A549 (cell line): ENCODE data around the gene ELF5. TPM values are rescaled to one million over a fixed set of nuclear protein-coding genes. Genes with fewer than 3 reads are reported as not detected.

ENCODE experiments used
- ATAC-seq, 2 experiments: fragments of 200-7000 bp in 1 of 2; fragments of >200 bp in 1 of 2; cut with Nextera tagmentation in 1 of 2; cut with Tn5 transposase in 1 of 2; 3 replicates each; pipeline versions ENCODE4 v1.8.0 to v1.9.1; 2018 to 2020; ENCODE audit warnings: mild to moderate bottlenecking in 1 of 2, moderate library complexity in 1 of 2
- CTCF ChIA-PET: fragments of 300-600 bp; sonication (Branson Sonifier 250); formaldehyde crosslinking; extraction: SDS; loops from one replicate; lab custom pipeline; 2021; ENCODE audit warnings: antibody characterized with exemption, inconsistent platforms; lab: Yijun Ruan, JAX
- POLR2A ChIA-PET: fragments of 350-600 bp; formaldehyde crosslinking; extraction: SDS; loops from one replicate; lab custom pipeline; 2021; ENCODE audit warnings: antibody characterized with exemption, inconsistent platforms; lab: Yijun Ruan, JAX
- DNase-seq, 2 experiments: peaks; one replicate each; pipeline versions ENCODE4 v3.0.0 to v3.0.0-alpha.2; 2011 to 2016; ENCODE audit warnings: low read depth in 1 of 2, low spot score in 1 of 2
- FAIRE-seq: peaks from 2 replicates; lab custom pipeline; 2011; peaks lifted over from hg19 to GRCh38; lab: Jason Lieb, UNC
- H3K27ac ChIP-seq, 2 experiments: fragments of >200 bp; sonication (Bioruptor Twin); formaldehyde crosslinking; 3 replicates each; pipeline ENCODE4 v1.5.1; 2016 to 2017
- H3K4me1 ChIP-seq: fragments of >200 bp; sonication (Bioruptor Twin); formaldehyde crosslinking; 3 replicates; pipeline ENCODE4 v1.6.1; 2016
- H3K4me2 ChIP-seq: fragments of >200 bp; sonication (Bioruptor Twin); formaldehyde crosslinking; 3 replicates; pipeline ENCODE4 v1.6.1; 2016
- H3K4me3 ChIP-seq: fragments of >200 bp; sonication (Bioruptor Twin); formaldehyde crosslinking; 3 replicates; pipeline ENCODE4 v1.5.1; 2016
- H3K9me3 ChIP-seq: fragments of >200 bp; sonication (Bioruptor Twin); formaldehyde crosslinking; 3 replicates; pipeline ENCODE4 v1.6.1; 2016
- BCL3 ChIP-seq: fragments of >200 bp; sonication (Bioruptor Twin); formaldehyde crosslinking; IDR thresholded peaks from 3 replicates; pipeline ENCODE4 v1.6.1; 2016
- BHLHE40 ChIP-seq: IDR thresholded peaks from 2 replicates; pipeline ENCODE4 v1.6.1; 2012; ENCODE audit warnings: low read depth, low read length, inconsistent platforms
- CBX2 ChIP-seq: fragments of 200-600 bp; sonication (generic); IDR thresholded peaks from 2 replicates; pipeline ENCODE4 v1.6.1; 2016; ENCODE audit warnings: low read depth, mild to moderate bottlenecking, borderline replicate concordance
- CEBPB ChIP-seq, 2 experiments: fragments of >200 bp in 1 of 2; sonication (Bioruptor Twin) in 1 of 2; formaldehyde crosslinking in 1 of 2; IDR thresholded peaks; 2 replicates each; pipeline ENCODE4 v1.6.1; 2012 to 2016
- CHD2 ChIP-seq: fragments of 150-350 bp; IDR thresholded peaks from 2 replicates; pipeline ENCODE4 v1.6.1; 2014; ENCODE audit warnings: low read length; ENCODE audit not compliant: partially characterized antibody
- CHD4 ChIP-seq: fragments of 200-600 bp; sonication (generic); IDR thresholded peaks from 2 replicates; pipeline ENCODE4 v1.6.1; 2016; ENCODE audit warnings: antibody characterized with exemption, mild to moderate bottlenecking, borderline replicate concordance
- EHF ChIP-seq: fragments of 250-450 bp; sonication (Bioruptor Pico); IDR thresholded peaks from 2 replicates; pipeline ENCODE4 v1.5.0; 2020; ENCODE audit warnings: mild to moderate bottlenecking
- EP300 ChIP-seq, 2 experiments: fragments of >200 bp; sonication (Bioruptor Twin); formaldehyde crosslinking; IDR thresholded peaks; 2 replicates in 1 of 2; 3 replicates in 1 of 2; pipeline ENCODE4 v1.6.1; 2016 to 2017
- ESRRA ChIP-seq: fragments of 150-350 bp; IDR thresholded peaks from 2 replicates; pipeline ENCODE4 v1.6.1; 2014; ENCODE audit warnings: mild to moderate bottlenecking, low read length, borderline replicate concordance
- FOSB ChIP-seq: fragments of 250-450 bp; sonication (Bioruptor Pico); IDR thresholded peaks from 2 replicates; pipeline ENCODE4 v1.5.0; 2020; ENCODE audit warnings: mild to moderate bottlenecking, moderate library complexity
- FOSL2 ChIP-seq, 2 experiments: fragments of 450-650 bp in 1 of 2; fragments of >200 bp in 1 of 2; sonication (Bioruptor Twin) in 1 of 2; formaldehyde crosslinking; IDR thresholded peaks; 2 replicates each; pipeline versions ENCODE4 v1.5.0 to v1.6.1; 2016 to 2020; ENCODE audit warnings: mild to moderate bottlenecking in 1 of 2, moderate library complexity in 1 of 2
- FOXS1 ChIP-seq: fragments of 250-450 bp; sonication (Bioruptor Pico); IDR thresholded peaks from 2 replicates; pipeline ENCODE4 v1.5.0; 2020; ENCODE audit warnings: mild to moderate bottlenecking, moderate library complexity
- GATA3 ChIP-seq: IDR thresholded peaks from 2 replicates; pipeline ENCODE4 v1.6.1; 2012; ENCODE audit warnings: borderline replicate concordance
- HOXB13 ChIP-seq: fragments of 250-450 bp; sonication (Bioruptor Pico); IDR thresholded peaks from 2 replicates; pipeline ENCODE4 v1.5.0; 2020; ENCODE audit warnings: low read depth, mild to moderate bottlenecking, moderate library complexity
- JUNB ChIP-seq: fragments of >200 bp; sonication (Bioruptor Twin); formaldehyde crosslinking; IDR thresholded peaks from 2 replicates; pipeline ENCODE4 v1.6.1; 2016
- KDM1A ChIP-seq: fragments of 200-600 bp; sonication (generic); IDR thresholded peaks from 2 replicates; pipeline ENCODE4 v1.6.1; 2016; ENCODE audit warnings: low read depth, mild to moderate bottlenecking
- MYC ChIP-seq: IDR thresholded peaks from 2 replicates; pipeline ENCODE4 v1.6.1; 2012; ENCODE audit warnings: mild to moderate bottlenecking, inconsistent platforms, low read length, improper control_type of control experiment, borderline replicate concordance
- PHF8 ChIP-seq: fragments of 200-600 bp; sonication (generic); IDR thresholded peaks from 2 replicates; pipeline ENCODE4 v1.6.1; 2016; ENCODE audit warnings: low read depth, mild to moderate bottlenecking, antibody characterized with exemption, moderate library complexity, borderline replicate concordance
- RARB ChIP-seq: fragments of 250-450 bp; sonication (Bioruptor Pico); IDR thresholded peaks from 2 replicates; pipeline ENCODE4 v1.8.0; 2021; ENCODE audit warnings: mild to moderate bottlenecking, moderate library complexity
- RCOR1 ChIP-seq: fragments of 150-350 bp; IDR thresholded peaks from 2 replicates; pipeline ENCODE4 v1.6.1; 2014; ENCODE audit warnings: antibody characterized with exemption, low read length, low read depth
- SMC3 ChIP-seq: fragments of >200 bp; sonication (Bioruptor Twin); formaldehyde crosslinking; IDR thresholded peaks from 3 replicates; pipeline ENCODE4 v1.6.1; 2018; ENCODE audit warnings: inconsistent platforms
- TFCP2L1 ChIP-seq: fragments of 250-450 bp; sonication (Bioruptor Pico); IDR thresholded peaks from 2 replicates; pipeline ENCODE4 v1.5.0; 2021; ENCODE audit warnings: mild to moderate bottlenecking
- ZC3H11A ChIP-seq: fragments of 450-650 bp; IDR thresholded peaks from 2 replicates; pipeline ENCODE4 v1.6.1; 2014; ENCODE audit warnings: antibody characterized with exemption, mild to moderate bottlenecking
- ZFP36 ChIP-seq: fragments of 450-650 bp; IDR thresholded peaks from 2 replicates; pipeline ENCODE4 v1.6.1; 2014; ENCODE audit warnings: borderline replicate concordance; ENCODE audit not compliant: partially characterized antibody
- ZNF302 ChIP-seq: fragments of 250-450 bp; sonication (Bioruptor Pico); IDR thresholded peaks from 2 replicates; pipeline ENCODE4 v1.9.0; 2021; ENCODE audit warnings: inconsistent platforms, mild to moderate bottlenecking, moderate library complexity
- ZSCAN20 ChIP-seq: fragments of 250-450 bp; sonication (Bioruptor Pico); IDR thresholded peaks from 2 replicates; pipeline ENCODE4 v1.8.0; 2022; ENCODE audit warnings: mild to moderate bottlenecking, moderate library complexity
- WGBS: methylation state at CpG from one replicate; pipeline ENCODE4 v1.1.6; 2017; ENCODE audit errors: missing lambda C conversion rate; 5-methylcytosine and 5-hydroxymethylcytosine counted together
- polyA plus RNA-seq, 4 experiments: library from polyadenylated mRNA; depleted of rRNA in 3 of 4; stranded (reverse); fragments of >200 nt; fragmentation: RNase III in 1 of 4; extraction: RNeasy Plus Mini Kit Qiagen cat#74134 plus additional on column Dnase treatment in 1 of 4; gene quantifications; 2 replicates in 3 of 4; 3 replicates in 1 of 4; pipeline ENCODE4 v1.2.3, GENCODE V29; 2011 to 2017
- TF ChIP-seq, protein P1 (sequence below): IDR thresholded peaks from 2 replicates; pipeline ENCODE4 v1.6.1; 2012; ENCODE audit warnings: low read depth, borderline replicate concordance

The ELF5 gene
- polyA plus RNA-seq, 2 of the 4 experiments (the other 2 are of a cell fraction) = 0.04 TPM; not detected in 1

DNA sequence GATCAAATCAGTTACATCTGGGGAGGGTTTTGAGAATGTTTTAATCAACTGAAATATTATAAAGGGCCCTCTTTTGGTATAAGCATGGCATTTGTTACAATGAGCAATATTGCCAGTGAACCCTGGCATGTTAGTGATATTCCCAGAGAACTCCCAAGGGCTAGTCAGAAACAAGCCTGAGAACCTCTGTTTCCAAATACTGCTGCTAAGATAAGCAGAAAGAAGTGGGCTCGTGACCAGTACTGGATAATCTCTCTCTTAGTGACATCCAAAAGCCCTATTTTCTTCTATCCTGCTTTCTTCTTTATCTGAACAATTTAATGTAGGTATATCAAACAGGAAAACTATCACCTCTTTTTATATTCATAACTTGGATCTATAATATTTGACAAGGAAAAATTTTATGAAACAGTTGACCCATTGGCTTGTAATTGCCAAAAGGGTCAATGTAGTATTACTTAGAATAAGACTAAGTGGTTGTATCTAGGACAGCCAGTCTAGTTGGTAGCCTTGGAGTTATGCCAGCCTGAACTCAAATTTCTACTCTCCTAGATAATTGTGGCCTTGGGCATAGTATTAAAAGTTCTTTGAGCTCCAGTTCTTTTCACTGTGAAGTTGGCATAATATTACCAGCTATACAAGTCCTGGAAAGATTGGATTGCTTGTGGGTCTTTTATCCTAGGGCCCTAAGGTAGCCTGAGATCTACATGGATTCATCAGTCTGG is 59.1 kb downstream of the ELF5 start:
- CTCF ChIA-PET = interaction anchor here (0.9 kb wide), 1 partner anchor 16 kb away, joined by 4 read pairs; the partner anchor contains the start of gene CAT
- no peak for ATAC-seq
- DNase-seq = no peak
- POLR2A ChIA-PET = no interaction called here
- no peak for FAIRE-seq
- Histone ChIP-seq H3K4me1 (no peaks in the 10 kb centered on the region), H3K4me3 (no peak overlapping the region), H3K27ac (no peak overlapping the region)
- TF ChIP-seq ESRRA (no peak), ZNF302 (CRISPR knock-in tag) (no peak), FOSB (CRISPR knock-in tag) (no peak), RCOR1 (no peak), EHF (CRISPR knock-in tag) (no peak), ZSCAN20 (CRISPR knock-in tag) (no peak), BHLHE40 (no peak), EP300 (IDR thresholded peaks at IDR 0.05) (no peak), GATA3 (no peak)
- TF ChIP-seq, all 56 proteins: peak for 0
- WGBS = 86% methylated on average over 1 of the region's 1 CpG
- H3K4me2 ChIP-seq = no peak overlapping the region
- no peaks in the 10 kb centered on the region for H3K9me3 ChIP-seq

GRCh38 chr11:34451053-34451452 is 62.5 kb downstream of the ELF5 start:
- no peaks in the 10 kb centered on the region for H3K4me1 ChIP-seq
- CTCF ChIA-PET = no interaction called here
- H3K9me3 ChIP-seq = no peaks in the 10 kb centered on the region
- H3K27ac ChIP-seq = no peak overlapping the region
- H3K4me3 ChIP-seq = no peak overlapping the region
- ATAC-seq = no peak
- TF ChIP-seq, protein P1, sequence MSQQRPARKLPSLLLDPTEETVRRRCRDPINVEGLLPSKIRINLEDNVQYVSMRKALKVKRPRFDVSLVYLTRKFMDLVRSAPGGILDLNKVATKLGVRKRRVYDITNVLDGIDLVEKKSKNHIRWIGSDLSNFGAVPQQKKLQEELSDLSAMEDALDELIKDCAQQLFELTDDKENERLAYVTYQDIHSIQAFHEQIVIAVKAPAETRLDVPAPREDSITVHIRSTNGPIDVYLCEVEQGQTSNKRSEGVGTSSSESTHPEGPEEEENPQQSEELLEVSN = no peak
- no peak for TF ChIP-seq CHD4
- TF ChIP-seq FOSL2 (IDR thresholded peaks at IDR 0.05) = no peak
- no peak for TF ChIP-seq FOSL2 (CRISPR knock-in tag; IDR thresholded peaks at IDR 0.05)
- no peak for TF ChIP-seq MYC
- TF ChIP-seq ZFP36 = no peak
- no peak for TF ChIP-seq FOXS1 (CRISPR knock-in tag)
- no peak for TF ChIP-seq RARB (CRISPR knock-in tag)
- no peak for TF ChIP-seq SMC3
- TF ChIP-seq ZNF302 (CRISPR knock-in tag) = no peak
- TF ChIP-seq PHF8 = no peak
- no peak for TF ChIP-seq CEBPB (IDR thresholded peaks at IDR 0.05)
- no peak for TF ChIP-seq JUNB
- no peak for TF ChIP-seq KDM1A
- no peak for TF ChIP-seq CBX2
- TF ChIP-seq CHD2 = no peak
- no peak for TF ChIP-seq HOXB13 (CRISPR knock-in tag)
- TF ChIP-seq TFCP2L1 (CRISPR knock-in tag) = no peak
- TF ChIP-seq BCL3 = no peak
- TF ChIP-seq ZC3H11A = no peak
- TF ChIP-seq, all 56 proteins: peak for 0
- FAIRE-seq (no peak), DNase-seq (no peak)
- POLR2A ChIA-PET = no interaction called here
- 96% methylated on average over 3 of the region's 3 CpGs for WGBS
- H3K4me2 ChIP-seq = no peak overlapping the region
